Mucosa of rectum (tissue), 2 donors: ENCODE results near the gene EIF2S2.

Experiments
- H3K27ac ChIP-seq, 2 donors: one replicate each; pipeline ENCODE4 v1.7.0; 2013; ENCODE audit warnings: inconsistent platforms in 2 of 2, low read depth in 2 of 2, low read length in 2 of 2
- H3K27me3 ChIP-seq, 2 donors: one replicate each; pipeline ENCODE4 v1.7.0; 2013; ENCODE audit warnings: low read length in 2 of 2; ENCODE audit not compliant: control insufficient read depth in 2 of 2, insufficient read depth in 2 of 2
- H3K36me3 ChIP-seq, 2 donors: one replicate each; pipeline ENCODE4 v1.7.0; 2013; ENCODE audit warnings: low read length in 2 of 2; ENCODE audit not compliant: control insufficient read depth in 2 of 2, insufficient read depth in 2 of 2
- H3K4me1 ChIP-seq, 2 donors: one replicate each; pipeline ENCODE4 v1.7.0; 2013; ENCODE audit warnings: low read length in 2 of 2, mild to moderate bottlenecking in 1 of 2; ENCODE audit not compliant: control insufficient read depth in 2 of 2, insufficient read depth in 2 of 2
- H3K4me3 ChIP-seq, 2 donors: one replicate each; pipeline ENCODE4 v1.7.0; 2013; ENCODE audit warnings: low read length in 2 of 2
- H3K9ac ChIP-seq, 2 donors: one replicate each; pipeline ENCODE4 v1.7.0; 2013; ENCODE audit warnings: low read length in 2 of 2, low read depth in 1 of 2, mild to moderate bottlenecking in 1 of 2
- H3K9me3 ChIP-seq, 2 donors: one replicate each; pipeline ENCODE4 v1.7.0; 2013; ENCODE audit warnings: low read length in 2 of 2; ENCODE audit not compliant: control insufficient read depth in 2 of 2
- donor health status: healthy.
- donor health status: Normal muscosa, but diverticular disease.

The EIF2S2 gene

GRCh38 chr20:34040300-34040995 is 71.6 kb downstream of the EIF2S2 start:
- no peak overlapping the region for H3K27ac ChIP-seq
- no peaks in the 10 kb centered on the region for H3K9me3 ChIP-seq
- no peak overlapping the region for H3K4me3 ChIP-seq
- no peak overlapping the region for H3K9ac ChIP-seq
- H3K4me1 ChIP-seq = peaks cover 15 to 17% of the 10 kb centered on the region in 2 donors
- no peaks in the 10 kb centered on the region for H3K27me3 ChIP-seq
- peaks cover 0 to under 1% of the 10 kb centered on the region in 2 donors for H3K36me3 ChIP-seq
